Caki2 (cell line): ENCODE measurements around the gene FASTKD1. TPM values are rescaled to one million over a fixed set of nuclear protein-coding genes. Genes with fewer than 3 reads are reported as not detected.

Experiments
- DNase-seq: peaks from one replicate; pipeline ENCODE4 v3.0.0-alpha.2; 2015; ENCODE audit warnings: low read depth
- in situ Hi-C: cut with HindIII; loops from 2 replicates; pipeline ENCODE4 v1.10.0; 2016; ENCODE audit warnings: low sequenced_read_pairs, low pct_unique_long_range_greater_than_20kb, mixed read lengths
- total RNA-seq: library from RNA; depleted of rRNA; stranded (reverse); fragments of >200 nt; shearing (Covaris generic); gene quantifications from 2 replicates; pipeline ENCODE4 v1.2.3, GENCODE V29; 2014; ENCODE audit warnings: low replicate concordance; rRNA removed

Gene FASTKD1
- total RNA-seq, 1 experiment from 2014 or later: 14.0 TPM

DNA sequence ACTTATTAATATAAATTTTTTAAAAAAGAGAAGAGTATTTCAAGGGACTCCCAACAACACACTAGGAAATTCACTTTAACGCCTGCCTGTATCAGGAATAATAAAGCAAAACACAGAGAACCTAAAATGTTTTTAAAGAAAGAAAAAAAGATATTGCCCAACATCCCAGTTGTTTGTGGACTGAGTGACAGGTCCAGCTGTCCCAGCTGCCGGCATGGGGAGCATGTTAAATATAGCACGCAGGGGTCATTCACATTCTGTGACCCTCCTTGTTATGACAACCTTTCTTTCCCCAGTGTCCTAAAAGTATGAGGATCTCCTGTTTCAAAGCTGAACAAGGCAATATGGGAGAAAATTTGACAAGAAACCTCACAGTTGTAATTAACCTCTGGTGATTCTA lies 59.7 kb downstream of the FASTKD1 start:
- in situ Hi-C loops: no loop called here

DNA sequence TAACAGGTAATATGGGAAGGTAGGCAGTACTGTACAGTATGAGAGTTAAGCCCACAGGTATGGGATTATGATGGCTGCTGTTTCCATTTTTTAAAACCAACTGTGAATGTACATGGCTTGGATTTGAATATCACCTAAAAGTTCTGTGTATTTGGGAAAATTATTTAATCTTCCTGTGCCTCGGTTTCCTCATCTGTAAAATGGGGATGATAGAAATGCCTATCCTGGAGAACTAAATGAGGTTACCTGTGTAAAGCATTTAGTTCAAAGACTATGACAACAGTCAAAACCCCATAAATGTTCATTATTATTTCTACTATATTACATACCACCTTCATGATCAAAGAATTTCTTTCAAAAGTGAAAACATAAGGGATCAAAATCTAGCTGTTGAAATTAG lies 60.6 kb downstream of the FASTKD1 start:
- in situ Hi-C loops: no loop called here
- no peak for DNase-seq

More for the DNA sequence above, 59.7 kb downstream of the FASTKD1 start:
- no peak for DNase-seq

DNA sequence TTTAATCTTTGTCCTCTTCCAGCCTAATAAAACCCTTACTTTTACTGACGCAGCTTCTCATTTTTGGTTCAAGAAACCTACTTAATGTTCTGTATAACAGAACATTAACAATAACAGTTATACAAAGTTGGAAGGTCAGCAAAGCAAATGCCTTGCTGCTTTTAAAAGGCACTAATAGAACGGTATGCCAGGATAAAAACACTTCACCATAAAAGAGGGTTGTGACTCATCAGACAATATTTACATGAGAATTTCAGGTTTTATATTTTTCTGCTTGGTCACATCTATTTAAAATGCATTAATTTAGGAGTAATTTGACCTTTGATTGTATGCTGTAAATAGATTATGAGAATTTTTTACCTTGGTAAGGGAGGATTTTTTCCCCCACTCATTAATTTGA lies 61.1 kb downstream of the FASTKD1 start:
- DNase-seq: no peak
- in situ Hi-C loops: no loop called here

DNA sequence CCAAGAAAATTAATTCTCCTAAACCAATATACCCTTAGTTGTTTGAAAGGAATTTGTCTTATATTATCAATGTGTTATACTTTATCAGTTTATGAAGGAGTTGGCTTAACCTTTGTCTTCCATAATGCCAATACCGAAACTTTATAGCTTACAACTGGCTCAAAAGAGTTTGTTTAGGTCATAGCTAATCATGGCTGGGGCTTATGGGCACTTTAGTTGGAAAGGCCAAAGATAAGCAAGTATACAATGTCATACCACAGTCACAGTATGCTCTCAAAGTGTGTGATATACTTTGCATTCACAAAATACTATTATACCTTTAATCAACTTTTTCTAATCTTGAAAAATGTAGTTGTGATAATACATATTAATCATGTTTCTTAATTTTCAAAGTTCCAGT lies 61.8 kb downstream of the FASTKD1 start:
- no peak for DNase-seq
- in situ Hi-C loops: no loop called here

DNA sequence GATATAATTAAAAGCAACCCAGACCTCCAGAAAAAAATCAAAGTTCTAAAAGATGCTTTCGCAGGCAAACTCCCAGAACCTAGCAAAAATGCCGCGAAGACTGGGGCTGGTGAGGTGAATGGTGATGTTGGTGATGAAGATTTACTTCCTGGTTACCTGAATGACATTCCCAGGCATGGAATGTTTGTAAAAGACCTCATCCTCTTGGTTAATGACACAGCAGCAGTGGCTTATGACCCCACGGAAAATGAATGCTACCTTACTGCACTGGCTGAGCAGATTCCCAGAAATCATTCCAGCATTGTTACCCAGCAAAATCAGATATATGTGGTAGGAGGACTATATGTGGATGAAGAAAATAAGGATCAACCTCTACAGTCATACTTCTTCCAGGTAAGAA lies 63.2 kb downstream of the FASTKD1 start:
- DNase-seq: no peak
- in situ Hi-C loops: no loop called here

DNA sequence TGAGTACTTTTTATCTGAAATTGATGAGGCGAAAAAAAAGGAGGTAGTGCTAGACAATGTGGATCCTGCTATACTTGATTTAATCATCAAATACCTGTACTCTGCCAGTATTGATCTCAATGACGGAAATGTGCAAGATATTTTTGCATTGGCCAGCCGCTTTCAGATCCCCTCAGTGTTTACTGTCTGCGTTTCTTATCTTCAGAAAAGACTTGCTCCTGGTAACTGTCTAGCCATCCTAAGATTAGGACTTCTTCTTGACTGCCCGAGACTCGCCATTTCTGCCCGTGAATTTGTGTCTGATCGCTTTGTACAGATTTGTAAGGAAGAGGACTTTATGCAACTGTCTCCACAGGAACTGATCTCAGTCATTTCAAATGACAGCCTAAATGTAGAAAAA lies 63.7 kb downstream of the FASTKD1 start:
- in situ Hi-C loops: no loop called here
- DNase-seq: no peak

DNA sequence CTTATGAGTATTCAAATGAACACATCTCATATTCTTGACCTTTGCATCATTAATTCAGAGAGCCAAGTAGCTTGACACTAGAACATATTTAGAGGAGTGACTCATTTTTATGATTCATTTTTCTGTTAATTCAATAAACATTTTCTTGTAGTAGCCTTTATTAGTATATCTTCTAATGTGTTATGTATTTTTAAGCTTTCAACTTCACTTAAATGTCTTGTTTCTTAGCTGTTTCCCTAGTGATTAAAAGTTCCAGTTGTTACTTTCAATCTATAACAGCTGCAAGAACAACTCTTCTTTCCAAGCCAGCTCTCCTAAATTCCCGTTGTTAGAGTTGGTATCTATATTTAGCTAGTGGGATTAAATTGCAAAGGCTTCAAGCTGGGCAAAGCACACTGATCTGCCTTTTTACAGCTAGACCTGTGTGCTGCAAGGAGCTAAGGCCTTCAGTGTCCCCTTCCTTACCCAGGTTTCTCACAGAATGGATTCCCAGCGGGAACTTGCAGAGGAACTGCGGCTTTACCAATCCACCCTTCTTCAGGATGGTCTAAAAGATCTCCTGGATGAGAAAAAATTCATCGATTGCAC lies 64.3 kb downstream of the FASTKD1 start, which contains the start of gene KLHL41:
TSS of gene KLHL41 (plus strand) at position 405 of the 588 bp plus-strand sequence. CDS start at position 482, 77 bp downstream.
- DNase-seq: no peak
- in situ Hi-C loops: no loop called here

DNA sequence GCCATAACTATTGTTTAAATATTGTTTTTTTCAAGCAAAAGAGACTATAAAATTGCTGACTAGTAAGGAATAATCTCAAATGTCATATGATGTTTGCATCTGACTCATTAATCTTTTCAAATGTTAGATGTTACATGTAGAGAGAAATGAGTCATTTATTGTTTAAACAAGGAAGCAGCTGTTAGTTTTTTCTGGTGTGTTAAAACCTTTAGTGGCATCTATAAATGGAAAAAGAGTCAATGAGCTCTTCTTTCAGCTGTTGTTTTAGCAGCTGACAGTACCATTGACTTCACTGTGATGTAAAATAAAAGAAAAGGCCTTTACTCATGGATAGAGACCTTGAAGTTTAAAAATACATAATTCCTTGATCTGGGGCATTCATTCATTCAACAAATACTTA lies 66.0 kb downstream of the FASTKD1 start:
- in situ Hi-C loops: no loop called here
- DNase-seq: peak; percentile 23

DNA sequence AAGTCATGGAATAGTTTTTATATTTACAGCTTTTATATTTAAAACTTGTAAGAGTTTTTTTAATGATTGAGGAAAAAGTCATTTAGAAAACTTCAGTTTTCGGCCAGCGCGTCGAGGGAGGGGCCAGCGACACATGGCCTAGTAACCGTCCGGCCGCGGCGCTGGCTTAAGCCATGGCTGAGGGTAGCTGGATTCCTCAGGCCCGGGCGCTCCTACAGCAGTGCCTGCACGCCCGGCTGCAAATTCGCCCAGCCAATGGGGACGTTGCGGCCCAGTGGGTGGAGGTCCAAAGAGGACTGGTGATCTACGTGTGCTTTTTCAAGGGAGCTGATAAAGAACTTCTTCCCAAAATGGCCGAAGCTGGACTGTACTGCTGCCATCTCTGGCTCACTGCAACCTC lies 69.0 kb downstream of the FASTKD1 start:
- in situ Hi-C loops: no loop called here
- no peak for DNase-seq

DNA sequence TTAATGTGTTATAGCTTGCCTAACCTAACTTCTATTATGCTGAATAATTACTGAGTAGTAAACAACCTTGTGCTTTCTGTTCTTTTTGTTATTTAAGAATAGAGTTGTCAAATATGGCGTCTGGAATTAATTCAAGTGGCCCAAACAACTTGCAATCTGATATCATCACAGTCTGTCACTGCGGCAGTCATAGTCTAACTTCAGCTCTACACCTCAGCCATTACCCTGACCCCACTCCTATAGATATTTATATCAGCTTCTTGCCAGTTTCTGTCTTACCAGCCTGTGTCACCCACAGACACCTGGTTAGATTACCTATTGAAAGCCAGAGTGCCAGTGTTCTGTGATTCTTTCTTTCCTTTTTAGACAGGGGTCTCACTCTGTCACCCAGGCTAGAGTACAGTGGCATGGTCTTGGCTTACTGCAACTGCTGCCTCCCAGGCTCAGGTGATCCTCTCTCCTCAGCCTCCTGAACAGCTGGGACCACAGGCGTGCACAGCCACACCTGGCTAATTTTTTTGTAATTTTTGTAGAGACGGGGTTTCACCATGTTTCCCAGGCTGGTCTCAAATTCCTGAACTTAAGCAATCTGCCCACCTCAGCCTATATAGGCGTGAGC lies 78.2 kb downstream of the FASTKD1 start:
- in situ Hi-C loops: no loop called here
- DNase-seq: no peak

DNA sequence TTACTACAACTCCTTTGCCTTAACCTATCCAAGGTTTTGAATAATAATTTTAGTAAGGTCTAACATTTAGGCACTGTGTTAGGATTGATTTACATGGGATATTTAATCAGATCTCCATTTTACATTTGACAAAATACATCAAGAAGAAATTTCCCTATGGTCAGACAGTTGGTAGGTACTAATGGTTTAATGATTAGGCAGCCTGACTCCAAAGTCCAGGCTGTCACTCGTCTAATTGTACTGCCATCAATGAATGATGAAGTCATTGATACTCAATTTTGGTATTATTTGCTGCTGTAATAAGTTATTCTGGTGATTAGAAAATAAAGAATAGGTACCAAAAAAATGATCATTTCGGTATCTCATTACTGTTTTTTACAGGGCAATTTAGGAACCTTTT lies 80.3 kb downstream of the FASTKD1 start:
- in situ Hi-C loops: no loop called here
- DNase-seq: no peak

DNA sequence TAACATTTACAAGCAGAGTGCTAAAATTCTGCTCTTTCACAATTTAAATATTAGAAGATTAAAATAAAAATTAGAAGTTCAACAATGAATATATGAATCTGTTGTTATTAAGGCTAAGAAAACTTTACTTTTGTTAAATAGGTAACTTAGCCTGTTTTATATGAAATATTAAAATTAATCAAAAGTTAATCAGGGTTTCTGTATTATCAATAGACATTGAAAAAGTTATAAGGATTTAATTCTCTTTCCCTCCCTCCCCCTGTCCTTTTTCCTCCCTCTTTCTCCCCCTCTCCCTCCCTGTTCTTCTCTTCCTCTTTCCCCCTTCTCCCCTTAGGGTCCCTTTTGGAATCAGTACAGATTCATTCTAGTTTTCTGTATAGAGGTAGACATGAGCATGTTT lies 82.3 kb downstream of the FASTKD1 start:
- in situ Hi-C loops: no loop called here
- no peak for DNase-seq

DNA sequence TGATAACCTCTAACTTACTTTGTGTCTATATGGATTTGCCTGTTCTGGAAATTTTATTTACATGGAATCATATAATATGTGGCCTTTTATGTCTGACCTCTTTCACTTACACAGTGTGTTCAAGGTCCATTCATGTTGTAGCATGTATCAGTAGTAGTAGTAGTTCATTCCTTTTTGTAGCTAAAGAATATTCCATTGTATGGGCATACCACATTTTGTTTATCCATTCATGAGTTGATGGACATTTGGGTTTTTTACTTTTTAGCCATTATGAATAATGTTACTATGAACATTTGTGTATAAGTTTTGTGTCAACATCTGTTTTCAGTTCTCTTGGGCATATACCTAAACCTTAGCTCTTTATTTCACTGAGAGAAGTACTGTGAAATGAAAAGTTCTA lies 82.8 kb downstream of the FASTKD1 start:
- no peak for DNase-seq
- in situ Hi-C loops: no loop called here

DNA sequence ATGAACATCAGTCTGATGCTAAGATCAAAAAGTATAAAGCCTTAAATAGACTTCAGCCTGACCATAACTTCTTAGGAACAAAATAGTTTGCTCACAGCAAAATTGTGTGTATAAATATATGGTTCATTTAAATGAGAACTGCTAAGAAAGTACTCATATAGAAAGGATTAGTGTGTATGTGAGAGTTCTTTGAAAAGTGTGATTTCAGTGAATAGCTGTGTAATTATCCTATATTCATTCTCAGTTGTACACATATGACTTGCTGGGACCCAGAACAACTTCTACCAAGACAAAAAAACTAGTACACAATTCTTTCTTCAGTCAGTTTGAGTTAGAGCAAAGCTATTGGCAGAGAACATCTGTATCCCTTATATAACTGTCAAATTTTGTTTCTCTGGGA lies 87.2 kb downstream of the FASTKD1 start:
- DNase-seq: no peak
- in situ Hi-C loops: no loop called here

DNA sequence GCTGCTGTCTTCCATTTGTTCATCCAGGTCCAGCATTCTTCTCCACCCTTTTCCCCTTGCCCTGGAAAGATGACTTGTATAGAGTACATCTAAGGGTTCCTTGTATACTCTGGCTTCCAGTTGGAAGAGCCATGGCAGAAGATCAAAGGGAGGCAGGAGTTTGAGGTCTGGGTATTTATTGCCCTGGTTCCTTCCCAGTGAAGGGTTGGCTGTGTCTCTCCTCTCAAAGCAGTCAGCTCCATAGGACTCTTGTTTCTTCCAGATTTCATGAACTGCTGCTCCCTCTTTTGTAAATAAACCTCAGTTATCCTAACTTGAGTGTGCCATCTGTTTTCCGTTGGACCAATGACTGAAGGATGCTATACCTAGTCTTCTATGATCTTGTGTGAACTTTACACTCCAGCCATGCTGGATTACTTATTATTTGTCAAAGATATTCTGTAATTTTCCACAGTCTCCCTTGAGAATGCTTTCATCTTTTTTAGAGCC lies 88.0 kb downstream of the FASTKD1 start:
- in situ Hi-C loops: no loop called here
- no peak for DNase-seq

DNA sequence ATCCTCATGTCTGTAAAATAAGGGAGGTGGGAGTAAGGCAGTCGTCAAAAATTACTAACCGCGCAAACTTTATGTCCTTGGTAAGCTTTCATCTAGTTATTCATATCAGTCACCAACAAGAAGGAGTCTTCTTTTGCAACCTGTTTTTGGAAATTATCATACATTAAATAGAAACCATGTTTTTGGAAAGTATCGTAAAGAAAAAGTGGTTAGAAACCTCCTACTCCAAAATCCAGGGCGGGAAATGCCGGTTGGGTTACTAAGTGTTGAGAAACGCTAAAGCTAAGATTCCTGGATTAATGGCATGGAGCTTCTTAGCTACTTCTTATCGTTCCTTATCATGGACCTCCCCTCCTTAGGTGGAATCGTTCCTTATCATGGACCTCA lies 93.6 kb downstream of the FASTKD1 start:
- DNase-seq: peak; percentile 8
- in situ Hi-C loops: no loop called here

Other genes with a start within 250 kb of the FASTKD1 start
- not detected in 2 replicates for gene LRP2, start 211.3 kb downstream of the FASTKD1 start, total RNA-seq
- 2.0 and 6.2 TPM in 2 replicates for gene BBS5, start 94.4 kb downstream of the FASTKD1 start, total RNA-seq
- gene KLHL41, start 64.2 kb downstream of the FASTKD1 start, total RNA-seq: not detected in 2 replicates
- 11.7 and 21.1 TPM in 2 replicates for gene PPIG, start 10.5 kb upstream of the FASTKD1 start, total RNA-seq
- not detected in 2 replicates for gene CFAP210, start 120.5 kb upstream of the FASTKD1 start, total RNA-seq
- 7.5 and 10.8 TPM in 2 replicates for gene PHOSPHO2, start 120.6 kb upstream of the FASTKD1 start, total RNA-seq
- 7.7 and 11.8 TPM in 2 replicates for gene KLHL23, start 160.0 kb upstream of the FASTKD1 start, total RNA-seq
- 93.1 and 102 TPM in 2 replicates for gene SSB, start 225.0 kb upstream of the FASTKD1 start, total RNA-seq